Activated T-cell treated with anti-CD3 and anti-CD28 coated beads for 1 hour (primary cell): ENCODE measurements around the gene PCSK6.

Experiments
- DNase-seq: peaks from one replicate; pipeline ENCODE4 v3.0.0-alpha.2; 2020; ENCODE audit warnings: low read depth

The PCSK6 gene

GRCh38 chr15:101489599-101490407 lies at the start of gene PCSK6:
TSS of gene PCSK6 (minus strand) at chr15:101489707. CDS start at chr15:101489670, 37 bp downstream.
- DNase-seq: no peak

- no peak for DNase-seq
These were observed 49.5 kb upstream of the PCSK6 start for GRCh38 chr15:101538996-101539395.

GRCh38 chr15:101538177-101538576 lies 48.7 kb upstream of the PCSK6 start:
- no peak for DNase-seq

GRCh38 chr15:101537483-101538080 lies 48.1 kb upstream of the PCSK6 start:
- DNase-seq: no peak

- no peak for DNase-seq
These were observed 47.4 kb upstream of the PCSK6 start for GRCh38 chr15:101536875-101537405.

GRCh38 chr15:101536166-101536874 lies 46.8 kb upstream of the PCSK6 start:
- DNase-seq: no peak

- no peak for DNase-seq
These were observed 45.8 kb upstream of the PCSK6 start for GRCh38 chr15:101535170-101535902.

- DNase-seq: no peak
These were observed 45.0 kb upstream of the PCSK6 start for GRCh38 chr15:101534376-101534970.

GRCh38 chr15:101533371-101534140 lies 44.0 kb upstream of the PCSK6 start:
- no peak for DNase-seq

- no peak for DNase-seq
These were observed 43.4 kb upstream of the PCSK6 start for GRCh38 chr15:101532865-101533264.

GRCh38 chr15:101531170-101531569 lies 41.7 kb upstream of the PCSK6 start:
- DNase-seq: no peak

GRCh38 chr15:101530224-101530958 lies 40.9 kb upstream of the PCSK6 start:
- no peak for DNase-seq

- no peak for DNase-seq
These were observed 39.4 kb upstream of the PCSK6 start for GRCh38 chr15:101528917-101529299.

GRCh38 chr15:101528108-101528916 lies 38.8 kb upstream of the PCSK6 start:
- DNase-seq: no peak

- DNase-seq: no peak
These were observed 37.4 kb upstream of the PCSK6 start for GRCh38 chr15:101526890-101527289.

GRCh38 chr15:101526442-101526841 lies 36.9 kb upstream of the PCSK6 start:
- no peak for DNase-seq

GRCh38 chr15:101526021-101526420 lies 36.5 kb upstream of the PCSK6 start:
- DNase-seq: no peak

GRCh38 chr15:101525087-101525669 lies 35.7 kb upstream of the PCSK6 start:
- no peak for DNase-seq

GRCh38 chr15:101523560-101523940 lies 34.0 kb upstream of the PCSK6 start:
- no peak for DNase-seq
